ENCODE data around the gene IPO4. TPM values are rescaled to one million over a fixed set of nuclear protein-coding genes. Genes with fewer than 3 reads are reported as not detected.

The IPO4 gene
- total RNA-seq, 6 experiments from 2014 or later = 70.4 to 85.2 (median 79.4) TPM

GRCh38 chr14:24182110-24182882 is 6.3 kb downstream of the IPO4 start:
- no peak overlapping the region for H3K27ac Mint-ChIP-seq

GRCh38 chr14:24181371-24182077 is 7.1 kb downstream of the IPO4 start:
- no peak for TF ChIP-seq CTCF (IDR thresholded peaks at IDR 0.05)
- Mint-ChIP-seq H3K9me3 (no peaks in the 10 kb centered on the region), H3K27ac (no peak overlapping the region), H3K4me3 (no peak overlapping the region), H3K27me3 (ENCODE audit: insufficient read depth) (peaks cover 10% of the 10 kb centered on the region), H3K36me3 (ENCODE audit: low read depth) (peaks cover 18% of the 10 kb centered on the region), H3K4me1 (ENCODE audit: low read depth) (peaks cover 16% of the 10 kb centered on the region)
- no peak for DNase-seq

More at GRCh38 chr14:24182110-24182882, 6.3 kb downstream of the IPO4 start:
- no peak for TF ChIP-seq CTCF (IDR thresholded peaks at IDR 0.05)
- Mint-ChIP-seq H3K36me3 (ENCODE audit: low read depth) (peaks cover 23% of the 10 kb centered on the region), H3K9me3 (no peaks in the 10 kb centered on the region), H3K27me3 (ENCODE audit: insufficient read depth) (peaks cover 9% of the 10 kb centered on the region), H3K4me3 (no peak overlapping the region), H3K4me1 (ENCODE audit: low read depth) (peaks cover 21% of the 10 kb centered on the region)
- no peak for DNase-seq

- Mint-ChIP-seq H3K36me3 (ENCODE audit: low read depth) (peaks cover 18% of the 10 kb centered on the region), H3K4me1 (ENCODE audit: low read depth) (peaks cover 16% of the 10 kb centered on the region), H3K9me3 (no peaks in the 10 kb centered on the region), H3K27me3 (ENCODE audit: insufficient read depth) (peaks cover 10% of the 10 kb centered on the region), H3K4me3 (no peak overlapping the region), H3K27ac (peak overlapping the region; percentile 88)
- DNase-seq = peak; percentile 83
- TF ChIP-seq CTCF (IDR thresholded peaks at IDR 0.05) = no peak
These were observed 8.4 kb downstream of the IPO4 start for GRCh38 chr14:24179961-24180796.

- Mint-ChIP-seq H3K9me3 (no peaks in the 10 kb centered on the region), H3K4me3 (no peak overlapping the region), H3K27me3 (ENCODE audit: insufficient read depth) (peaks cover 11% of the 10 kb centered on the region), H3K27ac (peak overlapping the region; percentile 88), H3K36me3 (ENCODE audit: low read depth) (peaks cover 18% of the 10 kb centered on the region), H3K4me1 (ENCODE audit: low read depth) (peaks cover 16% of the 10 kb centered on the region)
- no peak for TF ChIP-seq CTCF (IDR thresholded peaks at IDR 0.05)
- DNase-seq = no peak
These were observed 9.2 kb downstream of the IPO4 start for GRCh38 chr14:24179294-24179960.
